Neural cell (in vitro differentiated cells): ENCODE data around the gene SP7. TPM values are rescaled to one million over a fixed set of nuclear protein-coding genes. Genes with fewer than 3 reads are reported as not detected.

ENCODE experiments used
- H2AFZ ChIP-seq: fragments of 200-600, 300-800 bp; sonication (generic), shearing (Covaris generic); 2 replicates; pipeline ENCODE4 v1.6.0; 2014; ENCODE audit warnings: low read depth, mild to moderate bottlenecking, antibody characterized with exemption, low read length, moderate library complexity
- H3F3A ChIP-seq: fragments of 200-600 bp; shearing (Covaris generic); 2 replicates; pipeline ENCODE4 v1.6.1; 2016; ENCODE audit warnings: mild to moderate bottlenecking, moderate library complexity, mixed read lengths, antibody characterized with exemption, low read length; ENCODE audit not compliant: insufficient read depth, poor library complexity, severe bottlenecking
- H3K27ac ChIP-seq: fragments of 200-600, 300-800 bp; sonication (generic), shearing (Covaris generic); 2 replicates; pipeline ENCODE4 v1.5.1; 2014; ENCODE audit warnings: mild to moderate bottlenecking, low read length, moderate library complexity
- H3K27me3 ChIP-seq: fragments of 300-800, 200-600 bp; sonication (generic), shearing (Covaris generic); 2 replicates; pipeline ENCODE4 v1.6.0; 2014; ENCODE audit warnings: mild to moderate bottlenecking, low read depth, low read length, moderate library complexity; ENCODE audit not compliant: insufficient read depth
- H3K36me3 ChIP-seq: fragments of 300-800, 200-600 bp; sonication (generic), shearing (Covaris generic); 2 replicates; pipeline ENCODE4 v1.5.1; 2014; ENCODE audit warnings: mild to moderate bottlenecking, antibody characterized with exemption, low read length, moderate library complexity; ENCODE audit not compliant: insufficient read depth
- H3K4me2 ChIP-seq: fragments of 300-800, 200-600 bp; sonication (generic), shearing (Covaris generic); 2 replicates; pipeline ENCODE4 v1.6.0; 2014; ENCODE audit warnings: mild to moderate bottlenecking, low read length
- H3K4me3 ChIP-seq: fragments of 300-800, 200-600 bp; sonication (generic), shearing (Covaris generic); 2 replicates; pipeline ENCODE4 v1.5.1; 2014; ENCODE audit warnings: mild to moderate bottlenecking, low read length, moderate library complexity
- H3K79me2 ChIP-seq: fragments of 200-600 bp; shearing (Covaris generic); replicated peaks from 2 replicates; pipeline ENCODE4 v1.6.0; 2014; ENCODE audit warnings: mild to moderate bottlenecking, low read length, moderate library complexity; ENCODE audit not compliant: insufficient read depth
- H3K9ac ChIP-seq: fragments of 300-800, 200-600 bp; sonication (generic), shearing (Covaris generic); 2 replicates; pipeline ENCODE4 v1.6.1; 2016; ENCODE audit warnings: mild to moderate bottlenecking, low read length, mixed read lengths
- H3K9me2 ChIP-seq: fragments of 200-600 bp; shearing (Covaris generic); 2 replicates; pipeline ENCODE4 v1.6.1; 2016; ENCODE audit warnings: mild to moderate bottlenecking, low read length, mixed read lengths; ENCODE audit not compliant: insufficient read depth
- H3K9me3 ChIP-seq: fragments of 200-600, 300-800 bp; sonication (generic), shearing (Covaris generic); 2 replicates; pipeline ENCODE4 v1.6.1; 2016; ENCODE audit warnings: mild to moderate bottlenecking, mixed run types, low read length, moderate library complexity, mixed read lengths
- H4K20me1 ChIP-seq: fragments of 200-600 bp; shearing (Covaris generic); 2 replicates; pipeline ENCODE4 v1.6.1; 2016; ENCODE audit warnings: mild to moderate bottlenecking, mixed run types; ENCODE audit not compliant: insufficient read depth
- EP300 ChIP-seq: fragments of 450-650 bp; conservative IDR thresholded peaks from 2 replicates; pipeline ENCODE4 v1.6.1; 2014; ENCODE audit warnings: antibody characterized with exemption, mild to moderate bottlenecking, moderate library complexity; ENCODE audit not compliant: poor library complexity, severe bottlenecking
- EZH2 ChIP-seq: fragments of 200-600, 300-800 bp; shearing (Covaris generic), sonication (generic); IDR thresholded peaks from 2 replicates; pipeline ENCODE4 v1.6.1; 2014; ENCODE audit warnings: antibody characterized with exemption, low read length, borderline replicate concordance, mild to moderate bottlenecking; ENCODE audit not compliant: insufficient read depth, poor library complexity, severe bottlenecking
- MXI1 ChIP-seq: fragments of 450-650 bp; conservative IDR thresholded peaks from 2 replicates; pipeline ENCODE4 v1.6.1; 2014; ENCODE audit warnings: antibody characterized with exemption, mild to moderate bottlenecking; ENCODE audit not compliant: poor library complexity, severe bottlenecking
- POLR2AphosphoS5 ChIP-seq: IDR thresholded peaks from 2 replicates; pipeline ENCODE4 v1.6.1; 2012
- RAD21 ChIP-seq: fragments of 450-650 bp; conservative IDR thresholded peaks from 2 replicates; pipeline ENCODE4 v1.6.1; 2014; ENCODE audit warnings: antibody characterized with exemption, mild to moderate bottlenecking, moderate library complexity
- REST ChIP-seq: IDR thresholded peaks from 2 replicates; pipeline ENCODE4 v1.6.1; 2012; ENCODE audit warnings: borderline replicate concordance
- SMC3 ChIP-seq: fragments of 450-650 bp; conservative IDR thresholded peaks from 2 replicates; pipeline ENCODE4 v1.6.1; 2014; ENCODE audit warnings: antibody characterized with exemption, mild to moderate bottlenecking, moderate library complexity; ENCODE audit not compliant: poor library complexity
- TAF1 ChIP-seq: IDR thresholded peaks from 2 replicates; pipeline ENCODE4 v1.6.1; 2012; ENCODE audit warnings: low read depth
- polyA plus RNA-seq: library from polyadenylated mRNA; depleted of rRNA; stranded (reverse); fragments of >200 nt; gene quantifications from 2 replicates; pipeline ENCODE4 v1.2.3, GENCODE V29; 2014
- TF ChIP-seq, protein P1 (sequence below): fragments of 450-650 bp; IDR thresholded peaks from 2 replicates; pipeline ENCODE4 v1.5.1; 2014; ENCODE audit warnings: antibody characterized with exemption, mild to moderate bottlenecking, moderate library complexity; ENCODE audit not compliant: poor library complexity, severe bottlenecking

The SP7 gene
- polyA plus RNA-seq, 1 donor from 2014 or later: not detected

GRCh38 chr12:53279283-53279869 is 56.8 kb downstream of the SP7 start:
- Histone ChIP-seq H3K4me2 (no peak overlapping the region), H4K20me1 (no peaks in the 10 kb centered on the region), H3K9ac (no peak overlapping the region), H3K9me3 (no peaks in the 10 kb centered on the region), H3F3A (no peaks in the 10 kb centered on the region), H3K4me3 (no peak overlapping the region), H3K36me3 (no peaks in the 10 kb centered on the region), H3K27me3 (no peaks in the 10 kb centered on the region), H3K27ac (no peak overlapping the region), H2AFZ (no peak overlapping the region), H3K9me2 (no peaks in the 10 kb centered on the region), H3K79me2 (no peaks in the 10 kb centered on the region)
- TF ChIP-seq MXI1 (no peak), POLR2AphosphoS5 (no peak), SMC3 (no peak), REST (no peak), RAD21 (no peak), EZH2 (no peak), EP300 (no peak), TAF1 (no peak)
- TF ChIP-seq, protein P1, sequence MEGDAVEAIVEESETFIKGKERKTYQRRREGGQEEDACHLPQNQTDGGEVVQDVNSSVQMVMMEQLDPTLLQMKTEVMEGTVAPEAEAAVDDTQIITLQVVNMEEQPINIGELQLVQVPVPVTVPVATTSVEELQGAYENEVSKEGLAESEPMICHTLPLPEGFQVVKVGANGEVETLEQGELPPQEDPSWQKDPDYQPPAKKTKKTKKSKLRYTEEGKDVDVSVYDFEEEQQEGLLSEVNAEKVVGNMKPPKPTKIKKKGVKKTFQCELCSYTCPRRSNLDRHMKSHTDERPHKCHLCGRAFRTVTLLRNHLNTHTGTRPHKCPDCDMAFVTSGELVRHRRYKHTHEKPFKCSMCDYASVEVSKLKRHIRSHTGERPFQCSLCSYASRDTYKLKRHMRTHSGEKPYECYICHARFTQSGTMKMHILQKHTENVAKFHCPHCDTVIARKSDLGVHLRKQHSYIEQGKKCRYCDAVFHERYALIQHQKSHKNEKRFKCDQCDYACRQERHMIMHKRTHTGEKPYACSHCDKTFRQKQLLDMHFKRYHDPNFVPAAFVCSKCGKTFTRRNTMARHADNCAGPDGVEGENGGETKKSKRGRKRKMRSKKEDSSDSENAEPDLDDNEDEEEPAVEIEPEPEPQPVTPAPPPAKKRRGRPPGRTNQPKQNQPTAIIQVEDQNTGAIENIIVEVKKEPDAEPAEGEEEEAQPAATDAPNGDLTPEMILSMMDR: no peak

- H3K9me3 ChIP-seq: no peaks in the 10 kb centered on the region
- H3K36me3 ChIP-seq: no peaks in the 10 kb centered on the region
- H3K9ac ChIP-seq: no peak overlapping the region
- H3K79me2 ChIP-seq: no peaks in the 10 kb centered on the region
- TF ChIP-seq, protein P1: no peak
- TF ChIP-seq RAD21 (no peak), TAF1 (no peak), EP300 (no peak), MXI1 (no peak), SMC3 (no peak), REST (no peak), EZH2 (no peak), POLR2AphosphoS5 (no peak)
- no peak overlapping the region for H3K4me3 ChIP-seq
- no peak overlapping the region for H3K4me2 ChIP-seq
- H4K20me1 ChIP-seq: no peaks in the 10 kb centered on the region
- no peaks in the 10 kb centered on the region for H3F3A ChIP-seq
- no peak overlapping the region for H2AFZ ChIP-seq
- H3K27ac ChIP-seq: no peak overlapping the region
- no peaks in the 10 kb centered on the region for H3K27me3 ChIP-seq
- no peaks in the 10 kb centered on the region for H3K9me2 ChIP-seq
Observed at GRCh38 chr12:53277981-53278380, 58.2 kb downstream of the SP7 start.
